Glomerular endothelial cell (primary cell): ENCODE data around the gene DDX10. TPM values are rescaled to one million over a fixed set of nuclear protein-coding genes. Genes with fewer than 3 reads are reported as not detected.
A peak's percentile ranks its signal among the peaks of the same experiment; 100 is the strongest.
"Not testable (repeated sequence)": the region's sequence is repeated elsewhere in the genome, so short reads cannot be mapped to it uniquely, and the experiment has no call there.

Source experiments
- DNase-seq: peaks from one replicate; pipeline ENCODE4 v3.0.0-alpha.2; 2011; ENCODE audit warnings: low read depth, low spot score; ENCODE audit errors: extremely low read depth
- total RNA-seq: library from RNA; depleted of rRNA; stranded (reverse); fragments of >200 nt; gene quantifications from 2 replicates; pipeline ENCODE4 v1.2.3, GENCODE V29; 2015

The DDX10 gene
- total RNA-seq, 1 donor from 2014 or later: 32.7 TPM

DNA sequence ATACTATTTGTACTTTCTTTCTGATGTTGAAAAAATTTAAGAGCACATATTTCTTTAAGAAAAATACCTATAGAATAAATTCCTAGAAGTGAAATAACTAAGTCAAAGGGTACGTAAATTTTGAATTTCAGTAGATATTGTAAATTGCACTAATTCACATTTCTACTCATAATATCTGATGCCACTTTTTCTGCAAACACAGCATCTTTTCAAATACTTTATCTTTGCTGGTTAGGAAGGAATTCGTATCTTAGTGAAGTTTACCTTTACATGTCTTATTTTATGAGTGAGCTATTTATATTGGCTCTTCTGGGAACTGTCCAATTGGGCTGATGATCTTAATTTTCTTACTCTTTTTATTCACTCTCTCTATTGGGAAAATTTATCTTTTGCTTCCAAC, 148.2 kb downstream of the DDX10 start:
- no peak for DNase-seq

DNA sequence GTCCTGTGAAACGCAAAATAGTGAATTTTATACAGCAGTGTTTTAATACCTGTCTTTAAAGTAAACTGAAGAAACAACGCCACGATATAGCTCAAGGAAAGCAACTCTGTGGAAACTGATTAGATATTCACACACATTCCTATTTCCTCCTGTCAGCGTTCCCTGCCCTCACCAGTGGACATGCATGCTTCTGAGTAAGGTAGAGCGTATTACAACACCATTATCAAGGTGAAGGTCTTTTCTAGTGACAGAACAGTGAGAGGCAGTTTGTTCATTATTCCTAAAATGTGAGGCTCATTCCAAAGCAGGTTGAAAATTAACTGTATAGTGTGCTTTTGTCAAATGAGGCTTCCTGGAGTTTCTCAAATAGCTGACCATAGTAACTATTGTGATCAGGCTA, 153.1 kb downstream of the DDX10 start:
- DNase-seq: no peak

DNA sequence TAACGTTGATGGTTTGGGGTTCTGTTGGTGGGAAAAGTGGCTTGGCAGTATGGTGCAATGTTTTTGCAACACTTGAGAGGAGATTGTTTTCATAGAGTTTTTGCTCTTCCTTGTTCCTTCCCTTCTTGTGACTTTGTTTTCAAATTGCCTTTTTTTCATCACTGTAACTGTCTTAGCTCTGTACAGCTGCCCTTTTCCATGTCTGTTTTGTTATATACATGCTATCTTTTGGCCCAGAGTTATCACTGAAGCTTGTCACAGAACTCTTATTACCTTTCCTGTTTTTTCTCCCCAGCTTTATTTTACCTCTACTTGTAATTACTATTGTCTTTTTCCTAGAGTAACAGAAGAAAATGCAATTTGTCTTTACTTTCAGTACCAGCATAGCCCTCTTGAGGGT, 154.1 kb downstream of the DDX10 start:
- no peak for DNase-seq

DNA sequence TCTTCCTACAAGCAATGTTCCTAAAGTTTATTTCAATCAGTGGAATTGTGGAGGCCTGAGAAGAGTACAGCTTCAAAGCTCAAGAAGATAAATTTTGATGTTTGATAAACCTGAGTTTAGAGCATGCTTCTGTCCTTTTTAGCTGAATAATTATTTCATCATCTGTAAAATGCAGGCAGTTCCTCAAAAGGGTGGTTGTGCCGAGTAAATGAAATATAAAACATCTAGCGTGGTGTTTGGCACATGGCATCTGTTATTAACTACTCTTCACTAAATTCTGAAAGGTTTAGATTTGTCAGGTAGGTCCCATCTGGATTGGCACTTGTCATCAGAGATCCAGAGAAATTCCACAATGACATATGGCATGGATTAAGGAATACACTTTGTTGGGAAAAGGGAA, 155.1 kb downstream of the DDX10 start:
- DNase-seq: no peak

DNA sequence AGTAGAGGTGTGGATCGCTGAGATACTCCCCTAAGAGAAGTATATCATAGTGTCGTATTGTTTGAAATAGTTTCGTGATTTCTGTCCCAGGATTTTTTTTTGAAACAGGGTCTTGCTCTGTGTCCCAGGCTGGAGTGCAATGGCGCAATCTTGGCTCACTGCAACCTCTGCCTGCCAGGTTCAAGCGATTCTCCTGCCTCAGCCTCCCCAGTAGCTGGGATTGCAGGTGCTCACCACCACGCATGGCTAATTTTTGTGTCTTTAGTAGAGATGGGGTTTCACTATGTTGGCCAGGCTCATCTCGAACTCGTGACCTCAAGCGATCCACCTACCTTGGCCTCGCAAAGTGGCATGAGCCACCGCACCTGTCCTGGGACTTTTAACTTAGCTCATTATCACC, 159.1 kb downstream of the DDX10 start:
- not testable (repeated sequence) for DNase-seq

DNA sequence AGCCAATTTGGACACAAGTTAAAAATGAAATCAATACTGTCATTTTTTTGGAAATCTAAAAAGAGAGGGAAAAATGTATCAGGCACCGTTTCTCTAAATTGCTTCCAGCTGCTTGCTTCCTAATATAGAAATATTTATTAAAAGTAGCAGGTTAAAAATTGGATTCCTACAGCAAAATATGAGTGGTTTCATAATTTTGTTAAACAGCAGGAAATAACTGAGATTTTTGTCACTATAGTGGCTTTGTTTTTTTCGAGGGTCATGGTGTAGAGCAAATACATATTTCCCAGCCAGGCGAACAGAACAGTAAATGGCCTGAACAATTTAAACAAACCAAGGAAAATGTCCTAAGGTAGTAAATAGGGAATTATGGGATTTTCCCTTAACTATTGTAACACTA, 159.7 kb downstream of the DDX10 start:
- peak; percentile 29 for DNase-seq

DNA sequence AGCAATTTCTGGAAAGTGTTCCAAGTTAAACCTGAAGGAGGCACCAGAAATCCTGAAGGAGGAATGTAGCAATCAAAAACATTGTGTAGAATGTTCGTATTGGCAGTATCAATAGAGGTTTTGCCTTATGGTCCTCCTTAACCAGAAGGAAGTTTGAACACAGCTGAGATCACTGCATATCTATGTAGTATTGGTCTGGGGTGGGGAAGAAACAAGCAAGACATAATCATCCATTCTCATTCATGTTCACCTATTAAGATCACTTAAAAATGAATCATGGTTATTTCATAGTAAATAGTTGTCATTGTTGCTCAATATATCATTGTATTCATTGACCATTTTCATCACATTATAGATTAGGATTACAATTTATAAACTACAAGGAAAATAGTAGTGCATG, 160.5 kb downstream of the DDX10 start:
- DNase-seq: no peak

DNA sequence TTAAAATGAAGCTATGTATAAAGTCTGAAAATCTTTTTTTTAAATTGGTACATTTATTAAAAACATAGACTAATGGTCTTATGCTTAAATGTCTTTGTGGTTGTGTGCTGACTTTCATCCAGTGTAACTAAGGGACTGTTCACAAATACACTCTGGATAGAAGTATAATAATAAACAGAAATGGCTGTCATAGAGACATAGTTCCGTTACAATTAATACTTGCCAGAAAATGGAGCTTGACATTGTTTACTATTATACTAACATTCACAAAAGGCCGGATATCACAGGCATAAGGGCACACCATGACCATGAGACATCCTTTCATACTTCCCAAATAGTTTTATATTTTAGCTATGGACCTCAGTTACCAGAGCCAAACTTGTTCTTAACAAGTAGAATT, 161.3 kb downstream of the DDX10 start:
- DNase-seq: no peak

DNA sequence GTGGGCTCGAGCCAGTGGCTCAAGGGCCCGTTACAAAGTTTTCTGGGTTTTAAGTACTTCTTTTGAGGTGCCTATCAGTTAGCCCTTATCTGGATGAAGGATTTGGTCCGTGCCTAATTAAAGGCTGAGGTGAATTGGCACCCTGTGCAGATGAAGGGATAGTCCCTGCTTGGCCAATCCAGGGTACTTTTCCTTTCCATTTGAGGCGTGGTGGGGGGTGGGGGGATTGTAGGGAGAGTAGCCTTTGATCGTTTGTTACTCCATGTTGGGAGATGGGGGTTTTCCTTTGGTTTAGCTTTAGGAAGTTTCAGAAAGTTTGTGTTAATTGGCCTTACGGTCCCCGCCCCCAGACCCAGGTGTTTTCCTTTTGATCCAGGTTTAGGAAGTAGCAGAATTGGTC, 170.8 kb downstream of the DDX10 start:
- DNase-seq: no peak

DNA sequence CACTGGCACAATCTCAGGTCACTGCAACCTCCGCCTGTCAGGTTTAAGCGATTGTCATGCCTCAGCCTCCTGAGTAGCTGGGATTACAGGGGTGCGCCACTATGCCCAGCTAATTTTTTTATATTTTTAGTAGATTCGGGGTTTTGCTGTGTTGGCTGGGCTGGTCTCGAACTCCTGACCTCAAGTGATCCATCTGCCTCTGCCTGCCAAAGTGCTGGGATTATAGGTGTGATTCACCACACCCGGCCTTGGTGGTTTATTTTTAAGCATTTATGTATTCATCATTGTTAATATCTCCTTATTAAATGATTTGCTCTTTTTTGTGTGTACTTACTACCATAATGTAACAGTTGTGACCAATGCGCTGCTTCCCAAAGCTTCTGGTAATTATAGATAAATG, 171.7 kb downstream of the DDX10 start:
- no peak for DNase-seq

DNA sequence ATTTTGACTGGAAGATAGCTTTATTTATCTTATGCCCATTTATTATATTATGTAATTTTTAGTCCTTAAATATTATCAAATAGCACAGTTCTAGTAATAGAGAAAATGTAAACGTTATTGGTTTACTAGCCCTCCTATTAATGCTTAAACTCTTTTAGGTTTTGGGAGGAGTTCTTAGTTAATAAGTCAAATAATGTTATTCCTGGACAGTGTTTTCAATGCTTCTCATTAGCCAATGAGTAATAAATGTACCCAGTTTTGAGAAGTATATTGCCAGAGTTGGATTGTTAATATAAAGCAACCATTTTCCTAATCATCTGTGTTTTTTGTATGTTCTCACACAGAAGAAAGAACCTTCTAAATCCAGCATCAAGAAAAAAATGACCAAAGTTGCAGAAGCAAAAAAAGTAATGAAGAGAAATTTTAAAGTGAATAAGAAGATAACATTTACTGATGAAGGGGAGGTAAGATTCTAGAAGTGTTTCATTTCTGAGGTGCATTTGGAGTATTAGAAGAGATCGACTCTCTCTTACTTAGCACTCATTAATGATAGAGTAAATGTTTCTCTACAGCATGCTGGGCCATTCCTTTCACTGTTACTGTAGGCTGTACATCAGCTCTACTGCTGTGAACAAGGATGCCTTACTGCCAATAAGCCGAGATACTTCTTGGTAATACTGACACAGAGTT, 173.4 kb downstream of the DDX10 start:
- DNase-seq: no peak

DNA sequence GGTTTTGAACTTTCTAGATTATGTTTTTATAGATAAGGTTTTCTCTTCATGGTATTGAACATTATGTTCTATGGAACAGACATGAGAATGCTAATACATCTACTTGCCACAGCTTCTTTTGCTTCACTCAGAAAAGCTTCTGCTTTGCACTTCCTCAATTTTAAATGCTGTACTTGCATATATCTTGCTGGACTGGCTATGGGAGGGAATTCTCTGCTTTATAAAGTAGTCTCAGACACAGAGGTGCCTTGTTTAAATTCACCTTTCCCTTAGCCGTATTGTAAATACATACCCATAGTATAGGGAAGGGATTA, 173.9 kb downstream of the DDX10 start:
- no peak for DNase-seq

DNA sequence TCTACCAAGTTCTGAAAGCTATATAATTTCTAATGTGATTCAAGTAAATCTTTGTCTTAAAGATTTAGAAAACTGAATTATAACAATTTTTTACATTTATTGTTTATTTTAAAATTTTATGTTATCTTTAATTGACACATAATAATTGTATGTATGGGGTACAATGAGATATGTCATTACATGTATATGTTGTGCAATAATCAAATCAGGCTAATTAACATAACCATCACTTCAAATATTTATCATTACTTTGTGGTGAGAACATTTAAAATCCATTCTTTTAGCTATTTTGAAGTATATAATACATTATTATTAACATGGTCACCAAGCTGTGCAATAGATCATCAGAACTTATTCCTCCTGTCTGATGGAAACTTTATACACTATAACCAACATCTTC, 181.1 kb downstream of the DDX10 start:
- no peak for DNase-seq

DNA sequence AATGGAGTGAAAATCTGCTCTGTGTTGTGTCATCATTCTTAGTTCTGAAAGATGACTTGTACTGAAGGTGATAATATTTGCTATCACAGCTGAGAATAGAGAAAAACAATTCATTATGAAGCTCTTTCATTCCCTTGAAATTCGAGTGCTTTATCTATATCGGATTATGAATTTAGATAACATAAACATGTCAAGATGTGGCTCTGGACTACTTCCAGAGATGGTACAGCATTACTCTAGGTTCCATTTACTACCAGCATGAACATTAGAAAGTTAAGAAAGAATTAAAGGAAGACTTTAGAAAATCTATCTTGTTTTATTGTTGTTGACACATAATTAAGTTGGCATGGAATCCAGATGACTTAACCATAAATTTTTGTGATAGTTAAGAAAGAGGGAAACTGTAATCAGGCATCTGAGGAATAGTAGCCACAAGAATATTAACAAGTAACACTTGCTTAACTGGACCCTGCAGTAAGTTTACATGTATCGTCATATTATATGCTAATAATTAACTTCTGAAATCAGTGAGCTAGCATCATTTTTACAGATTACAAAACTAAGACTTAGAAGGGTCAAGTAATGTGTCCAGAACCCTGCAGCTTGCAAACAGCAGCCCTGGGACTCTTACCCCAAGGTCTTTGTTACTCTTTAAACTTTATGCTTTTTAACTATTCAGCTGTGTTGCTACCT, 182.6 kb downstream of the DDX10 start:
- DNase-seq: no peak

DNA sequence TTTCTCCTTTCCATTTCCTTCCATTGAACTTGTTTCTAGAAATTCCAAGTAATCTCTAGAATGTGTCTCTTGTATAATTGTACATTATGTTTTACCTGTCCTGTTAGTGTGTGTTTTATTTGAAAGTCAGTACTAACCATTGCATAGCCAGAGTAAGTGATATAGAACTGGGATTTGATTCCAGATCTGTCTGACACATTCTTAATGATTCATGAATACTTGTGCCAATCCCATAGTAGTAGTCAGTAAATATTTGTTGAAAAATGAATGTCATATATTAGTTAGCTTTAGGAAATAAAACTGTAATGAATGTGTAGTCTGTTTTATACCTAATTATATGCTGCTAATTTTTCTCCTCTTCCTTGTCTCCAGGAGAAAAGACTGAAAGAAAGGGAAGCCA, 186.9 kb downstream of the DDX10 start:
- no peak for DNase-seq

DNA sequence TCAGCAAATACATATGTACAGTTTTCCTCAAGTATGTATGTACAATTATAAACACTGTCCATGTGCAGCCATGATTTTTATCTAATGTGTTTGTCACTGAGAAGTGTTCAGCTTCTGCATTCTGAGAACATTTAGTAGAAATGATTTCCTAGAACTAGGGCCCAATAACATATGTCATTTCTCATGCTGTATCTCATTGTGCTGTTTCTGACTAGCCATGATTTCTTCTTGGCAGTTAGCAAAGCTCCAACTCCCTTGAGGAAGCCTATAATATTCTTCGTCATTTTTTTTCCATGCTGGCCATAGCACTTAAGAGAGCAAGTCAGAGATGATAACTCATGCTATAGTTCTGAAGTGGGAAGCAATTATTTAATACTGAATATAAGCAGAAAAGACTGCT, 187.8 kb downstream of the DDX10 start:
- no peak for DNase-seq

DNA sequence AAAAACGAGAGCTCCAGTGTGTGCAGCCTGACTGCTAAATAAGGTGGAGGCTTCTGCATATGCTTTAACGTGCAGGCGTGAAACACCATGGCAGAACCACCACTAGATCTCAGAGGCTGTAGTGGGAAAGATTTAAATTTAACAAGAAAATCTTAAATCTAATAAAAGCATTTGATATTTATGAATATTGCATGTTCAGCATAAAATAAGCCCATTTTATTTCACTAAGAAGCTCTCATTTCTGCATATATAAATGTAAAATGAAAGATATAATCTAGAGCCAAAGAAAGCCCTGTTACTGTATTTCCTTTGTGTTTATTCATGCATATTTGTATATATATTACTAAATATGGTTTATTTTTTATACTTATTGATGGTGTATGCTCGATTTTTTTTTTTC, 188.3 kb downstream of the DDX10 start:
- DNase-seq: no peak

DNA sequence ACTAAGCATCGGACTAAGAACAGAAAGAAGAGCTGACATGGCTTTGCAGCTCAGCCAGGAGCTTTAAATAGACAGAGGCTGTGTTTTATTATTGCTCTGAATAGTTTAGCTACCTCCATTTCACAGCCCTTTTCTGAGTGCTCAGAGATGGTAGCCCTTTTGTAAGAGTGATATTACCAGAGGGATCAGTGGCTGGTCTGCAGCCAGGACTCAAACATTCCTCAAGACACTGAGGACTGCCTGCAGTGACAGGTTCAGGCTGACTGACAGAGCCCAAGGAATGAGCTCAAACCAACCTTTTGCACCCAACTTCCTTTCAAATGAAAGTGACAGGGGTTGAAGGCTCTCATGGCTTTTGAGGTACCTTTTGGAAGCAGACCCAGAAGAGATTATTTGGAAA, 189.0 kb downstream of the DDX10 start:
- no peak for DNase-seq

DNA sequence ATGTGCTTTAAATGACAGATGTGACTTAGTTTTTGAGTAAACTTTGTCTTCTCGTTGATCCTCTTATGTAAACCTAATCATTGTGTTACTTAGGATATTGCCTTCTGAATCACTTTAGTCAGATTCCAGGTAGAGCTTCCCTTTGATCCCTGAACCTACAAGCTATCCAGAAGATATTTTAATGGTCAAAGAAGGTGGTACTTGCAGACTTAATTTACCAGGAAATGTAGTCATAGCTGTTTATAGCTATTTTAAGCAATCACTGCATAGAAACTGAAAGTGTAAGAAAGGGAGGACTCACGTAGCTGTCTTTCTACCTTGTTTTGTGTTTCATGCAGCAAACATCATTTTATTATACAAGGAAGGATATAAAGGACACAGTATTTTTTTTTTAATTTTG, 189.5 kb downstream of the DDX10 start:
- no peak for DNase-seq

DNA sequence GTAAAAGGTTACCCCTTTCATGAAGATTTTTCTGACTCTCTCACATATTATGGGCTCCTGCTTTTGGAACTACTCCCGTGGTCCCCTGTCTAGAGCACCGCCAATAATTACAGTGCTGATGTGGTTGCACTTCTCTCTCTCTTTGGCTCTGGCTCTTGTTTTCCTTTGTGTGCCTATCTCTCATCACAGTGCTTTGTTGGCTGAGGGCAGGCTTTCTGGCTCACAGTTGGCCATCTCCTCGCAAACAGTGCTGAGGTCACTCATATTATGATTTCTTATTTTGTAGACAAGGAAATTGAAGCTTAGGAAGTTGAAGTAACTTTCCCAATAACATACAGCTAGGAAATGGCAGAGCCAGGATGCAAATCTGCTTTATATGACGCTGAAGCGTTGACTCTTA, 192.5 kb downstream of the DDX10 start:
- DNase-seq: no peak

DNA sequence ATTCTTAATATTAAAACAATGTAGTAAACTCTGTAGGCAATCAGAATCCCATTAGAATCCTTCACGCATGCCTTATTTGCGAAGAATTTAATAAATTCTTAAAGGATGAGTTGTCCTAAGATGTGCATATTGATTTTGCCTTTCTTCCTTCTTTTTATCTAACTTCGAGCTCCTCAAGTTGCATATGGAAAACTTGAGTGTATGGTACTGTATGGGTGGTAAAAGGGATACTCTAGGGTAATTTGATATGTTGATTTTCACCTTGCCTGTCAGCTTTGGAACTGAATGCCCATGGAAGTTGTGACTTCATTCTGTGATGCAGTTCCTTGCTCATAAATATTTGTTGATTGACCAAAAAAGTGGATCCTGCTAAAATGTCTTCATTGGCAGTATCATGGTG, 193.8 kb downstream of the DDX10 start:
- no peak for DNase-seq

DNA sequence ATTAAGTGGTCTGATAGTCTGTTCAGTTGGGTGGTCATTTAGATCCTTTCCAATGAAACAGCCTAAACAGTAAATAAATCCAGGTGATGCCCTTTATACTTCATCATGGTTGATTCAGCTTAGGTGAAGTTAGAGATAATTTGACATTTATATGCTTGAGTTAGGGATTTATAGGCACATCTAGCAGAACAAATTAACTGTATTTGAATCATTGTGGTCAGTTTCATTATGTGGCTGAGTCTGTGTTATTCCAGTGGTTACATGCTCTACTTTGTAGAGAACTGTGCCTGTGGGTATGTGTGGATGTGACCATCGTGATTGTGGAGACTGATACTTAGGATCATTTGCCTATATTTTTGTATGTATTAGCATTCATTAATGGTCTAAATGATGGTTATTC, 194.6 kb downstream of the DDX10 start:
- no peak for DNase-seq

DNA sequence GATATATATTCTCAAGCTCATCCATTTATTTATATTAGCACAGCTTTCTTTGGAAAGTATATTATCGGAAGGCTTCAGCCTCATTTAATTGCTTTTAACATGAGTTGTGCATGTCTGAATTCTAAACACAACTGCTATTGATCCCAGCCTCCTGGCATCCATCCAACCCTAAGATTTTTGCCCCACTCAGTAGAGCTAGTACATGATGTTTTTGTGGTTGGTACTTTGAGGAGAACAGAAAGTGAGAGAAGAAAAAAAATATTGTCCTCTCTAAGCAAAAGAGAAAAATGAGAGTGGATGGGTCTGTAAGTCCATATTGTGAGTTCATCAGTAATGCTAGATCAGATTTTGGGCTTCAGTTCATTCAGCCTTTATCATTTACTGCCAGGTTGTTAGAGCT, 198.7 kb downstream of the DDX10 start:
- no peak for DNase-seq
